HEK293 (cell line): ENCODE measurements around the gene AFDN.

Experiments used
- CTCF ChIP-seq: fragments of 450-650 bp; formaldehyde crosslinking; IDR thresholded peaks from 2 replicates; pipeline ENCODE4 v1.5.1; 2016; ENCODE audit warnings: missing biosample characterization, missing genetic modification characterization
- HIC1 ChIP-seq: fragments of 450-650 bp; formaldehyde crosslinking; IDR thresholded peaks from 2 replicates; pipeline ENCODE4 v1.5.1; 2016; ENCODE audit warnings: missing biosample characterization, missing genetic modification characterization
- MYNN ChIP-seq: fragments of 450-650 bp; formaldehyde crosslinking; IDR thresholded peaks from 2 replicates; pipeline ENCODE4 v1.5.1; 2016; ENCODE audit warnings: missing biosample characterization, missing genetic modification characterization, borderline replicate concordance
- MZF1 ChIP-seq: fragments of 450-650 bp; formaldehyde crosslinking; IDR thresholded peaks from 2 replicates; pipeline ENCODE4 v1.5.1; 2017; ENCODE audit warnings: missing biosample characterization, missing genetic modification characterization, borderline replicate concordance
- SP7 ChIP-seq: fragments of 450-650 bp; formaldehyde crosslinking; IDR thresholded peaks from 2 replicates; pipeline ENCODE4 v1.5.1; 2016; ENCODE audit warnings: missing biosample characterization, missing genetic modification characterization
- ZNF354C ChIP-seq: fragments of 450-650 bp; formaldehyde crosslinking; IDR thresholded peaks from 2 replicates; pipeline ENCODE4 v1.5.1; 2016; ENCODE audit warnings: missing biosample characterization, missing genetic modification characterization, low read depth, borderline replicate concordance
- ZNF473 ChIP-seq: fragments of 450-650 bp; formaldehyde crosslinking; IDR thresholded peaks from 2 replicates; pipeline ENCODE4 v1.5.1; 2017; ENCODE audit warnings: missing biosample characterization, missing genetic modification characterization
- ZNF549 ChIP-seq: fragments of 450-650 bp; IDR thresholded peaks from 2 replicates; pipeline ENCODE4 v1.5.1; 2018; ENCODE audit warnings: missing biosample characterization, missing genetic modification characterization, mild to moderate bottlenecking, inconsistent platforms, moderate library complexity
- ZNF561 ChIP-seq: fragments of 450-650 bp; IDR thresholded peaks from 2 replicates; pipeline ENCODE4 v1.5.1; 2018; ENCODE audit warnings: missing biosample characterization, missing genetic modification characterization, borderline replicate concordance

- TF ChIP-seq ZNF473 (tag by site-specific recombination) (no peak), HIC1 (tag by site-specific recombination) (no peak), MZF1 (tag by site-specific recombination) (no peak), CTCF (no peak), ZNF354C (tag by site-specific recombination) (no peak), SP7 (tag by site-specific recombination) (no peak), ZNF561 (no peak), ZNF549 (no peak), MYNN (tag by site-specific recombination) (no peak)
Measured at GRCh38 chr6:167797476-167798265, 29.0 kb upstream of the AFDN start.
